Ramos (cell line): ENCODE data around the gene ARHGEF25.

Experiments
- in situ Hi-C: fragments of 300-500 bp; cut with MboI; formaldehyde crosslinking; loops from one replicate; pipeline ENCODE4 v1.14.3; 2022; ENCODE audit warnings: low sequenced_read_pairs; ENCODE audit not compliant: unreplicated experiment

ARHGEF25 gene

DNA sequence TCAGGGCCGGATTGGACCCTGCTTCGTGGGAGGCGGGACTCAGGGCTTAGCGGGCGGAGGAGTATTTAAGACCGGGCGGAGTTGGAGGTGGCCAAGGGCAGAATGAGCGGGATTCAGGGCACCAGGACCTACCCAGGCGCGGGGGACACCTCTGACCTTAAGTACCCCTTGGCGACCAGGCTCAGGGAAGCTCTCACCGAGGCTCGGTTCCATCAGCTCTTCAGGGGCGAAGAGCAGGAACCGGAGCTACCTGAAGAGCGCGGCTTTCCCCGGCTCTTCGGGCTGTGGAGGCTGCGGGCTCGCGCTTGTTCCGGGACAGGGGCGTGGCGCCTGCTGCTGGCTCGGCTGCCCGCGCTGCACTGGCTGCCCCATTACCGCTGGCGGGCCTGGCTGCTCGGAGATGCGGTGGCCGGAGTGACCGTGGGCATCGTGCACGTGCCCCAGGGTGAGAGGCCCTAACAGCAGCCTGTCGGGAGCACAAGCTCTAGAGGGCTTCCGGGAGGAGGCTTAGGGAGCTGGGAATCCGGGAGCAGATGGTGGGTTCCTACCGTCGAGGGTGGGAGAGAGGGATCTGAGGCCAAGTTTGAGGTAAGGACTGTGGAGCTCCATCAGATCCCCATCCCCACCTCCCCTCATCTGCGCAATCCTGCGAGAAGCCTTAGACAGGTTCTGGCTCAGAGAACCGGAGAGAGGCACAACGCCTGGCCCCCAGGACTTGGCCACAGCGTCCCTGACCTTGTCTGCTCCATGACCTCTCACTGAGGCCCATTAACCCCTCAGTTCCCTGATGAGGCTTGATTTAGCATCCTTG lies 8.4 kb downstream of the ARHGEF25 start:
- in situ Hi-C loops: no loop called here

DNA sequence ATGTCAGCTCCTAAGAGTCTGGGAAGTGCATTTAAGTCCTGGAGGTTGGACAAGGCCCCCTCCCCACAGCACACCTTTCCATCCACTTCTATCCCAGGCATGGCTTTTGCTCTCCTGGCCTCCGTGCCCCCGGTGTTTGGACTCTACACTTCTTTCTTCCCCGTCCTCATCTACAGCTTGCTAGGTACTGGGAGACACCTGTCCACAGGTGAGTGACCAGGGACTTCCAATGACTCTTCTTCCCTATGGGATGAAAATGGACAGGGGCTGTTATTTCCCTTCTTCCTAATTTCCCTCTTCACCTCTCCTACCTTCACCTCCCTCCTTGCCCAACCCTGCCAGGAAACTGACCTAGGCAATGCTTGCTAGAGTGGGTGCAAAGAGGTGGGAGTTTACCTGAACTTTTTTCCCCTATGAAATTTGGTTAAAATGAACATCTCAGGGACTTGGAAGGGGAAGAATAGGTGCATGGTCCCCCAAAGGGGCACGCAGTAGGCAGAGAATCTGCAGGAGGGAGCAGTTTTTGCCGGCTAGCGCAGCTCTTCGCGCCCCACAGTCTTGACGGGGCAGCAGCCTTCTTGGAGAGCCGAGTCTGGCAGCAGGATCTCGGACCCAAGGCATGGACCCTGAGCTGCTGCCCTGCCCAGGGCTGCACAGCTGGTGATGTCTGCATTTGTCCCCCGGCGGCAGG lies 9.2 kb downstream of the ARHGEF25 start:
- in situ Hi-C loops: no loop called here

DNA sequence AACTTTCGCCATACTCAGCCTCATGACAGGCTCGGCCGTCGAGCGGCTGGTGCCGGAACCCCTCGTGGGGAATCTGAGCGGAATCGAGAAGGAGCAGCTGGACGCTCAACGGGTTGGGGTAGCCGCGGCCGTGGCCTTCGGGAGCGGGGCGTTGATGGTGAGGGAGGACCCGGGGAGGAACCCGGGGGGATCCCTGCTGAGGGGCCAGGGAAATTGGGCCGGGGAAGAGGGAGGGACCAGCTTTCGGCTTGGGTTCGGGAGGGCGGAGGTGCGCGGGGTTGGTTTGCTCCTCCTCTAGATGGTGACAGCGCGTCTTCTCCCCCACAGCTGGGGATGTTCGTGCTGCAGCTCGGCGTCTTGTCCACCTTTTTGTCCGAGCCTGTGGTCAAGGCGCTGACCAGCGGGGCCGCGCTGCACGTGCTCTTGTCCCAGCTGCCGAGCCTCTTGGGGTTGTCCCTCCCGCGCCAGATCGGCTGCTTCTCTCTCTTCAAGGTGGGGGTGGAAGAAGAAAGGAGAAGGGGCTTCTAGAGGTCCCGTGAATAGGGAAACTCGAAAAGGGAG lies 9.8 kb downstream of the ARHGEF25 start:
- in situ Hi-C loops: no loop called here

DNA sequence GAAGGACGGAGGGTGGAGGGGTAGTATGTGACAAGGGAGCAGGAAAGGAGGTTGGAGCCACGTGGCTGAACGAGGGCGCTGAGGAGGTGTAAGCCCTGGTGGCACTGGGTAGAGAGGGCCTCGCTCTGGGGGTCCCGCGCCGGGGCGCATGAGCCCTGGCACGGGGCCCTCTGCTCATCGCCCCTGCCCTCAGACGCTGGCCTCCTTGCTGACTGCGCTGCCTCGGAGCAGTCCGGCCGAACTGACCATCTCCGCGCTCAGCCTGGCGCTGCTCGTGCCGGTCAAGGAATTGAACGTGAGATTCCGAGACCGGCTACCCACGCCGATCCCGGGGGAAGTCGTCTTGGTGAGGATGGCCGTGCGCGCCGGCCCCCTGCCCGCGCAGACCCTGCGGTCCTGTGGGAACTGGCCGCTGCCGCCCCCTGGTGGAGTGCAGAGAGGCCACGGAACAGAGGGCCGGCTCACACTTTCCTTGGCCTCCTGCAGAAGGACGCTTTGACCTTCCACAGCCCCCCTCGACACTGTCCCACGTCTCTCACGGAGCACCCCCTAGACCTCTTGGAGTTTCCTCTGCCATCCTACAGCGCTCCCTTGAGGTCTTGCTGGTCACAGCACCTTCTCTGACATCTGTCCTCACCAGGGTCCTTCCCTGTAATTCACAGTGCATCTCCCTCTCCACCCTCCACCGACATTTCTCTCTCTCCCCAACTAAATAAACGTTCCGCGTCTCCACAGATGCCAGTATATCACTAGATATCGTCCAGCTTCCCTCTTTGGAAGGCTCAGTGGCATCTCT lies 10.5 kb downstream of the ARHGEF25 start:
- in situ Hi-C loops: no loop called here

DNA sequence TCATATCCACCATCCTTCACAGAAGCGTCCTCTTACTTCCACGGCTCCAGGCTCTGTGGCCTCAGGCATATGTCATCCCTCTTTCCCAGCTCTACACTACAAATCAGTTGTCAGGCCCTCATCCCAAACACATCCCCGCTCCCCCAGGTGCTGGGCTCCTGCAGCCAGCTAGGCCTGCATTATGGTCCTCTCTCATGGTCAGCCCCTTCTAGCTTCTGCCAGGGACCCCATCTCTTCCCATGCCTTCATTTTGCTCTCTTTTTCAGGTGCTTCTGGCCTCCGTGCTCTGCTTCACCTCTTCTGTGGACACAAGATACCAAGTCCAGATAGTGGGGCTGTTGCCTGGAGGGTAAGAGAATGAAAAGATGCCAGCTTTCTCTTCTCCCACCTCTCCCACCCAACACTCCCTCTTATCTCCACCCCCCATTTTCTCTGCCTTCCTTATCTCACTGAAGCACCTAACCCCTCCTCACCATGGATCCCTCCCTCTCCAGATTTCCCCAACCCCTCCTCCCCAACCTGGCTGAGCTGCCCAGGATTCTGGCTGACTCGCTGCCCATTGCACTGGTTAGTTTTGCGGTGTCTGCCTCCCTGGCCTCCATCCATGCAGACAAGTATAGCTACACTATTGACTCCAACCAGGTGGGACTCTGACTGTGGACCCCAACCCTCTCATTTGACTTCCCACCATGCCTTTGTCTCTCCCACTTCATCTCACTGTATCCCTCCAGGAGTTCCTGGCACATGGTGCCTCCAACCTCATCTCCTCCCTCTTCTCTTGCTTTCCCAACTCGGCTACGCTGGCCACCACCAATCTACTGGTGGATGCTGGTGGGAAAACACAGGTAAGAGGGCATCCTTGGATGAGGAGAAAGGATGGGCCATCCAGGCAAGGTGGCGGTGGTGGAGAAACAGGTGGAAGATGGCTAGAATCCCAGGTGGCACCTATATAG lies 11.3 kb downstream of the ARHGEF25 start:
- in situ Hi-C loops: no loop called here

DNA sequence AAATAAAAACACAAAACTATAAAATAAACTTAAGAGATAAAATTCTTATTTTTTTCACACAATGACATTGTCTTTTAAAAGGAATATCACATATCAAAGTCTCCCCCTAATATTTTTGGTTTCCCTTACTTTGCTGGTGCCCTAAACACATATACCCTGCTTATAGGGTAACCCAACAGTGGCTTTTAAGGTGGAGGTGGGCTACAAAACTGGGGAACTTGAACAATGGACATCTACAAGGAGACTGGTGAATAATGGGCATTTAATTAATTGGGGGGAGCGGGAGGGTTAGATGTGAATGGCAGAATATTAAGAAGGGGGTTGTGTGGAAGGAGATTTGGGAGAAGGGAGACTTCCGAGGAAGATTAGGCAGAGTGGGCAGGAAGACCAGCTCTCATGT lies 12.2 kb downstream of the ARHGEF25 start:
- in situ Hi-C loops: no loop called here

DNA sequence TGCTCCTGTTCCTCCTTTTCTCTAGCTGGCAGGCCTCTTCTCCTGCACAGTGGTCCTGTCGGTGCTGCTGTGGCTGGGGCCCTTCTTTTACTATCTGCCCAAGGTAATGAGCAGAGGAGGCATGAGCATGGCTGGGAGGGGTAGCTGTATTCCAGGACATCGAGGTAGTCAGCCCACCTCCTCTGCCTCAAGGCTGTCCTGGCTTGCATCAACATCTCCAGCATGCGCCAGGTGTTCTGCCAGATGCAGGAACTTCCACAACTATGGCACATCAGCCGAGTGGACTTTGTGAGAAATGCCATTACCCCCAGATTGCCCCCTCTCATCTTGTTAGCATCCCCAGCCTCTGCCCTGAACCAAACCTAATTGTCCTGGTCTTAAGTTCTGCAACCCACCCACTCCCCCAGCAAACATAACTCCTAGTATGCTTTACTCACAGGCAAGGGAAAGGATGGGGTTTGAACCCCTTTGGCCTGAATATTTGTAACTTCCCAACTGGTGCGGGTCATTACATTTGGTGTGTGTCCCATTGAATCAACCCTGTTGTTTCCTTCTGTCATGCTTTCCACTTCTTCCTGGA lies 12.7 kb downstream of the ARHGEF25 start:
- in situ Hi-C loops: no loop called here

DNA sequence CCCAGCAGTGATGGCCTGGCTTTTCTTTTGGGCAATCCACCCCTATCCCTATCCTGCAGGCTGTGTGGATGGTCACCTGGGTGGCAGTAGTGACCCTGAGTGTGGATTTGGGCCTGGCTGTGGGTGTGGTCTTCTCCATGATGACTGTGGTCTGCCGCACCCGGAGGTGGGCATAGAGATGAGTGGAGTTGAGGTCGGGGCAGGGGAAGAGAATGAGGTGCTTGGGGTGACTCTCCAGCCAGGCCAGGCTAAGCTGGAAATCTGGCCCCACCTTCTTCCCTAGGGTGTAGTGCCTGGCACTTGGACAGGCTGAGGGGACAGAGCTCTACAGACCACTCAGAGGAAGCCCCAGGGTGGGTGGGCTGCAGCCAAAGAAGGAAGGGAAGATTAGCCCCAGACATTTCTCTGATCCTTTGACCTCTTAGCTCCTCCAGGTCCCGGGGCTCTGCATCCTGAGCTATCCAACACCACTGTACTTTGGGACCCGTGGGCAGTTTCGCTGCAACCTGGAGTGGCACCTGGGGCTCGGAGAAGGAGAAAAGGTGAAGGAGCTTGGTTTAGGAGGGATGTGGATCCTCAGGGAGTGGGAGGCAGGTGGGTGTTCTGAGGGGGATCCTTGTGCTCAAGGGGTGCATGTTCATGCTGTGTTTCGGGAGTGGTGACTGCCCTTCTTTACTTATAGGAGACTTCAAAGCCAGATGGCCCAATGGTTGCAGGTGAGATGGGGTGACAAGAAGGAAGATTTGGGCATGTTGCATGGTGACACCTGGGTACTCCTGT lies 13.4 kb downstream of the ARHGEF25 start:
- in situ Hi-C loops: loop anchor here (5.0 kb wide), 1 partner anchor 42 kb away; no protein-coding TSS in a partner anchor

DNA sequence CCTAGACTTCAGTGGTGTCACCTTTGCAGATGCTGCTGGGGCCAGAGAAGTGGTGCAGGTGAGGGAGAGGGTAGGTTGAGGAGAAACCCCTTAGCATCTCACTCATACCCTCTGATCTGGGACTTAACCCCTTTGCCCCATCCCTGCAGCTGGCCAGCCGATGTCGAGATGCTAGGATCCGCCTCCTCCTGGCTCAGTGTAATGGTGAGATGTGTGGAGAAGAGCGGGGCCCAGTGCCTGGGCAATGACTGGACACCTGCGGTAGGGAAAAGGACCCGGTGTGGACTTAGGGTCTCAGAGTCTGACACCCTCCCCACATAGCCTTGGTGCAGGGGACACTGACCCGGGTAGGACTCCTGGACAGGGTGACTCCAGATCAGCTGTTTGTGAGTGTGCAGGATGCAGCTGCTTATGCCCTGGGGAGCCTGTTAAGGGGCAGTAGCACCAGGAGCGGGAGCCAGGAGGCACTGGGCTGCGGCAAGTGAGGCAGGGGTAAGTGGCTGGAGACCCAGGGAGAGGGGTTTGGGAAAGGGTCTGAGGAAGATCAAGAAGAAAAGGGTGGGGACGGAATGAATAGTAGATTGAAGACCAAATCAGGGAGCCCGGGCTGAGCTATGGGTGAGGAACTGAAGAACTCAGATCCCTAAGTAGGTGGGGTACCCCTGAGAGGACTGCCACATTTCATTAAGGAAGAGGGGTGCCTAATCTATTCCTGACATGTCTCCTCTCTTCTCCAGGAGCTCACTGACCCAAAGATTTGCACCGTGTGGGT lies 14.2 kb downstream of the ARHGEF25 start:
- in situ Hi-C loops: loop anchor here (5.0 kb wide), 1 partner anchor 43 kb away; no protein-coding TSS in a partner anchor

DNA sequence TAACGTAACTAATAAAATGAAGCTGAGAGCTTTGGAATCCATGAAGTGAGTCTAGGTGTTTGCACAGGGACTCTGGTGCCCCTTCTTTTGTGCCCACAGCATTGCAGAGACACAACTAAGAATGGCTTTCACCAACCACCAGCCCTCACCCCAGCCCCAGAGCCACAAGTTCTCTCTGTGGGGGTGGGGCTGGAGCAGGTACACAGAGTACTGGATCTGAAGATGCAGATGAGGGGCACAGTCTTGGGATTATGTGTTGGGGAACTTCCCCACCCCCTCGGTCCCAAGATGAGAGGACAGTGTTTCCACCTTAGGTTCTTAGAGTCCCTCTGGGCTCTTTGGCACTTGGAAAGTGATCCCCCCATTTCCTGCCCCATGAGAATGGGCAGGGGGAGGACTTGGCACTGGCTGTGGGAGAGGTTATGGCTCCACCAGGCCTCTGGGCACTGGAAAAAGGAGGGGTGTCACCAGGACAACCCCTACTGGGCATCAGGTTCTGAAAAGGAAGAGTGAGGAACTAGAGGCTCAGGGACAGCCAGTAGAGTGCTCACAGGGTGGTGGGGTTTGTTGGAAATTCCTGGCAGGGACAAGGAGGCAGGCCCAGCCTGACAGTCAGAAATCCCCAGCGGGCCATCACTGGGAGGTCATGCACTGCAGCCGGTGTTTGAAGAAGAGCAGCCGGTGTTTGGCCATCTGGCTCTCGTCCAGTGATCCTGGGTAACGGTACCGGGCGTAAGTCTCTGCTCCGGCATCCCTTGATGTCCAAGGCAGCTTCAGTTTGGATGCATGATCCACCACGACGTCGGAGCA lies 15.1 kb downstream of the ARHGEF25 start:
- in situ Hi-C loops: loop anchor here (5.0 kb wide), 1 partner anchor 44 kb away; no protein-coding TSS in a partner anchor

DNA sequence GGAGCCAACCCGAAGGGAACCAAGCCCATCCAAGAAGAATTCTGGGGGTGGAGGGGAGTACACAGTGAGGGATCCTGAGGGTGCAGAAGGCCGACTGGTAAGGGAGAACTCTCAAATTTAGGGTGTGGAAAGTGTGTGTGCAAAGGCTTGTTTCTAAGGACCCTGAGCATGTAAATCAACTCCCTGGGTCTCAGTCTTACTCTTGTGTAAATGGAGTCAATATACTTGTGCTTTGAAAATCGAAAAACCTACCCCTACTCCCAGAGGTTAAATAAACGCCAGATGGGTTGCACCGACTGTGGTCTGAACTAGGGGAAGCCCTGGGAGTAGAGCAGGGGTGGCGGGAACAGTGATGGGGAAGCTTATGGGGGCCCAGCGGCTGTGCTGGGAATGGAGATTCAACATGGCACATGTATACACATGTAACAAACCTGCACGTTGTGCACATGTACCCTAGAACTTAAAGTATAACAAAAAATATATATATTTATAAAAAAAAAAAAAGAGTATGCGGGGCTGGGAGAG lies 15.7 kb downstream of the ARHGEF25 start:
- in situ Hi-C loops: loop anchor here (5.0 kb wide), 1 partner anchor 45 kb away; no protein-coding TSS in a partner anchor

DNA sequence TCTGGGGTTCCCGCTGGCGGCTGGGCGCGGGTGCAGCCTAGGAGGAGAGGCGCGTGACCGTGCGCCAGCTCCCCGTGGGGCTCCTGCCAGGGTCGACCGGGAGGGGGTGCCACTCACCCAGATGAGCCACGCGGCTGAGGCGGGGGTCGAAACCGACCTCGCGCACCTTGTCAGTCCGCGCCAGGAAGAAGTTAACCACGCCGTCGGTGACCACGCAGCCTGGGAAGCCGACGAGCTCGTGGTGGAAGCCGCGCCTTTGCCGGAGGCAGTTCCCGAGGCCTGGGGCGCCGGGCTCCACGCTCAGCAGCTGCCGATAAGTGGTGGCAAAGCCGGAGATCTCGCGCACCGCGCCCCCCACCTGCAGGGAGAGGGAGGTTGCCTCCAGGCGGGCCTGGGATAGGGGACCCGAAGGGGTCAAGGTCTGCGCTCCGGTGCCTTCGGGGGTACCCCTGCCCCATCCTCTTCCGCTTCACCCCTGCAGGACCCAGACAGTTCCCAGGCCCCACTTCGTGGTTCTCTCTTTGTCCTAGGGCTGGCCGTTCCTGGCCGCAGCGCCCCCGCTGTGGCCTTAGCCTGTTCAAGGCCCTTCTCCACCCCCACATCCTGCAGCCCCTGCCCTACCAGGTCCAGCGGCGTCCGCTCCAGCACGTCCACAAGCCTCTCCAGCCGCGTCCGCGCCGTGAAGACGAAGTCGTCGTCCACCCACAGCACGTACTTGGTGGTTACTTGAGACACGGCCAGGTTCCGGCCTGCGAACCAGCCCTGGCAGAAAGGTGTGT lies 16.5 kb downstream of the ARHGEF25 start:
- in situ Hi-C loops: loop anchor here (5.0 kb wide), 1 partner anchor 45 kb away; no protein-coding TSS in a partner anchor

DNA sequence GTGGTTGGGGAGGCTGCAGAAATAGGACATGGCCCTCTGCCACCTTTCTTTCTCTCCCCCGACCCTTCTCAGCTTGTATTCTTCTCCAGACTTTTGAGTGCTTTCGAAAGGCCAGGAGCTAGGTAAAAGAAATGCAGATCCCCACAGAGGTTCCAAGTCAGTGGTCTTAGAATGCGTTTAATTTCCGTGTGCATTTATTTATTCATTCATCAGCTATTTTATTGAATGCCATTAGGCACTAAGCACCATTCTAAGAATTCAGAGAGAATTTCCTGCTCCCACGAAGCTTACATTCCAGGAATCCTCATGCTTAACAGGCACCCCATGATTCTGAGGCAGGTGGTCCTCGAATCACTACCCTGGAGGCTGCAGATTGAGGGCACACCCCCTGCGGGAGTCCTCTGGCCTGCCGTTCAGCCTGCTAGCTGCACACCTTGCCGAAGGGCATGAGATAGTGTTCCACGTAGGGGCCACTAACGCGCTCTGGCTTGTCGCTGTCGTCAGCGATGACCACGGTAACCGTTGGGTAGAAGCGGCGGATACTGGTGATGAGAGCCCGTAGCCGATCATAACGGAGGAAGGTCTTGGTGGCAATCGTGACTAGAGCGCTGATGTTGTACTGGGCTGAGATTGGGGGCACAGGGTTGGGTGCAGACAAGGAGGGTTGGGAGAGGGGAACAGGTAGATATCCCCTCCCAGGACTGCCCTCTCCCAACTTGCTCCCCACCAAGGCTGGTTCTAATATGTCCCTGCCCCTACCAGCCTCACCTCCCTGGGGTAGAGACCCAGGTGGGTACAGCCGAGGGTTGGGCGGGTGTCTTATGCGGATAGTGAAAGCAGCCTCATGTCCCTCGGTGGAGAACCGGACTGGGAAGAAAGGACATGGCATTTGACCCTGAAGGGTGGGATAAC lies 17.3 kb downstream of the ARHGEF25 start:
- in situ Hi-C loops: loop anchor here (5.0 kb wide), 1 partner anchor 46 kb away; no protein-coding TSS in a partner anchor

DNA sequence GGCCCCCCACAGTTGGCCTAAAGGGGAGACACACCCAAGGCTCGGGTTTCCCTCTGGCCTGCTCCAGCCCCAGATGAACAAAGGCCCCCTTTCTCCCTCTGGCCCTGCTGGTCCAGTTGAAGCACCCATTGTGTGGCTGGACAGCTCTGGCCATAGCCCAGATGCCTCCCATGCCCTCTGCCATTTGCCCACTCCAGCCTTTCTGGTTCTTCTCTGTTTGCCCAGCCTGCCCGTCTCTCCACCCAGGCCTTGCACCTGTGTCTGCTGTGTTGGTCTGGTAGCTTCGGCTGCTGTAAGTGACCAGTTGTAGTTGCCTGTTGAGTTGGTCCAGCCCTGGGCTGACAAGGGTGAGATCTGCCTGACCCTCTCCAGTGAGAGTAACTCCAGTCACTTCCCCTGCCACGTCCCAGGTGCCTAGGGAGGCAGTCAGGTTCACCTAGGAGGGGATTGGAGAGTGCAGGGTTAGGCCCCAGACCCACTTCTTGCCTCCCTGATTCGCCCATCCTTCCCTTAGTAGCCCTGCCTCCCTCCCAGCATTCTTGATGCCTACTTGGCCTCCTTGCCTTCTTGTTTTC lies 18.7 kb downstream of the ARHGEF25 start:
- in situ Hi-C loops: loop anchor here (5.0 kb wide), 1 partner anchor 48 kb away; no protein-coding TSS in a partner anchor
